HCT116 (cell line): ENCODE results near the gene INTS4. TPM values are rescaled to one million over a fixed set of nuclear protein-coding genes. Genes with fewer than 3 reads are reported as not detected.
"Not testable (repeated sequence)": the region's sequence is repeated elsewhere in the genome, so short reads cannot be mapped to it uniquely, and the experiment has no call there.

Source experiments
- ATAC-seq: fragments of 200-7000 bp; cut with Tn5 transposase; 2 replicates; pipeline ENCODE4 v1.9.1; 2020; ENCODE audit warnings: mild to moderate bottlenecking, moderate library complexity
- BruUV-seq: library from RNA; stranded (reverse); fragments of 400-500 nt; replicated peaks from 2 replicates; lab custom pipeline; 2021; lab: Mats Ljungman, UMichigan
- CTCF ChIA-PET: fragments of 300-600 bp; sonication (Branson Sonifier 250); formaldehyde crosslinking; loops from one replicate; lab custom pipeline; 2021; ENCODE audit warnings: antibody characterized with exemption; lab: Charles Lee
- POLR2A ChIA-PET: fragments of 300-600, 350-600 bp; sonication (Branson Sonifier 250); formaldehyde crosslinking; loops from one replicate; lab custom pipeline; 2021; ENCODE audit warnings: antibody characterized with exemption; lab: Charles Lee
- RAD21 ChIA-PET, 2 experiments: fragments of 300-600 bp; sonication (Branson Sonifier 250); formaldehyde crosslinking; loops; one replicate each; lab custom pipeline; 2023; ENCODE audit warnings: low total read pairs in 2 of 2; ENCODE audit not compliant: uncharacterized antibody in 2 of 2, unreplicated experiment in 2 of 2, low non-redundant PET in 1 of 2; lab: Charles Lee
- DNase-seq: peaks from one replicate; pipeline ENCODE4 v3.0.0-alpha.2; 2010; ENCODE audit warnings: low read depth, low spot score
- H2AFZ ChIP-seq: fragments of 200-600 bp; shearing (Covaris generic), sonication (generic); 2 replicates; pipeline ENCODE4 v1.6.1; 2017; ENCODE audit warnings: low read depth, mixed run types, mixed read lengths, antibody characterized with exemption, low read length; ENCODE audit not compliant: poor library complexity, severe bottlenecking
- H3K27ac ChIP-seq: 2 replicates; pipeline ENCODE4 v1.5.1; 2012; ENCODE audit warnings: low read depth, low read length
- H3K27me3 ChIP-seq: fragments of 200-600 bp; sonication (generic); 2 replicates; pipeline ENCODE4 v1.6.1; 2016; ENCODE audit warnings: mixed run types, low read length, mixed read lengths; ENCODE audit not compliant: insufficient read depth
- H3K36me3 ChIP-seq, 2 experiments: fragments of 200-500 bp in 1 of 2; fragments of 200-600 bp in 1 of 2; sonication (Bioruptor generic) in 1 of 2; sonication (generic) in 1 of 2; 2 replicates each; pipeline versions ENCODE4 v1.5.1 to v1.6.1; 2014 to 2016; ENCODE audit warnings: low read length in 2 of 2, inconsistent platforms in 1 of 2, mixed read lengths in 1 of 2, mixed run types in 1 of 2; ENCODE audit not compliant: insufficient read depth in 2 of 2, control insufficient read depth in 1 of 2
- H3K4me1 ChIP-seq, 2 experiments: fragments of 200-600 bp in 1 of 2; sonication (generic) in 1 of 2; 2 replicates each; pipeline versions ENCODE4 v1.5.1 to v1.6.1; 2012 to 2017; ENCODE audit warnings: low read length in 2 of 2, inconsistent platforms in 1 of 2, mild to moderate bottlenecking in 1 of 2, mixed read lengths in 1 of 2, mixed run types in 1 of 2, moderate library complexity in 1 of 2; ENCODE audit not compliant: insufficient read depth in 2 of 2, control insufficient read depth in 1 of 2
- H3K4me2 ChIP-seq: fragments of 200-600 bp; sonication (generic); 2 replicates; pipeline ENCODE4 v1.6.1; 2017; ENCODE audit warnings: mixed run types, low read length, mixed read lengths
- H3K4me3 ChIP-seq, 2 experiments: fragments of 200-600 bp in 1 of 2; sonication (generic) in 1 of 2; replicated peaks in 1 of 2; 2 replicates each; pipeline ENCODE4 v1.5.1; 2011 to 2016; ENCODE audit warnings: low read length in 2 of 2, control low read depth in 1 of 2, low read depth in 1 of 2, mild to moderate bottlenecking in 1 of 2, mixed read lengths in 1 of 2, mixed run types in 1 of 2
- H3K79me2 ChIP-seq: fragments of 200-600 bp; sonication (generic); 2 replicates; pipeline ENCODE4 v1.6.1; 2017; ENCODE audit warnings: mild to moderate bottlenecking, mixed run types, low read length, moderate library complexity, mixed read lengths; ENCODE audit not compliant: insufficient read depth
- H3K9ac ChIP-seq: fragments of 200-600 bp; sonication (generic); 2 replicates; pipeline ENCODE4 v1.6.1; 2016; ENCODE audit warnings: low read length, mixed read lengths
- H3K9me2 ChIP-seq: fragments of 200-600 bp; sonication (generic), shearing (Covaris generic); 2 replicates; pipeline ENCODE4 v1.6.1; 2017; ENCODE audit warnings: mixed run types, mild to moderate bottlenecking, moderate library complexity; ENCODE audit not compliant: insufficient read depth
- H3K9me3 ChIP-seq, 2 experiments: fragments of 200-500 bp in 1 of 2; fragments of 200-600 bp in 1 of 2; sonication (Bioruptor generic) in 1 of 2; sonication (generic) in 1 of 2; 2 replicates each; pipeline ENCODE4 v1.6.1; 2014 to 2017; ENCODE audit warnings: low read length in 2 of 2, mixed read lengths in 2 of 2, inconsistent platforms in 1 of 2, low read depth in 1 of 2, mild to moderate bottlenecking in 1 of 2, mixed run types in 1 of 2, moderate library complexity in 1 of 2; ENCODE audit not compliant: control insufficient read depth in 1 of 2, insufficient read depth in 1 of 2
- H4K20me1 ChIP-seq: fragments of 200-600 bp; sonication (generic), shearing (Covaris generic); 2 replicates; pipeline ENCODE4 v1.6.1; 2017; ENCODE audit warnings: mixed run types, mild to moderate bottlenecking, moderate library complexity; ENCODE audit not compliant: insufficient read depth
- intact Hi-C: fragments of 100-400 bp; cut with micrococcal nuclease; formaldehyde crosslinking; loops from 2 replicates; pipeline ENCODE4 v1.10.0; 2022
- total RNA-seq: library from RNA; stranded (reverse); gene quantifications from one replicate; pipeline ENCODE4 v1.2.1, GENCODE V29; 2021; ENCODE audit not compliant: unreplicated experiment

INTS4 gene
- total RNA-seq, 1 experiment from 2014 or later = 41.0 TPM

DNA sequence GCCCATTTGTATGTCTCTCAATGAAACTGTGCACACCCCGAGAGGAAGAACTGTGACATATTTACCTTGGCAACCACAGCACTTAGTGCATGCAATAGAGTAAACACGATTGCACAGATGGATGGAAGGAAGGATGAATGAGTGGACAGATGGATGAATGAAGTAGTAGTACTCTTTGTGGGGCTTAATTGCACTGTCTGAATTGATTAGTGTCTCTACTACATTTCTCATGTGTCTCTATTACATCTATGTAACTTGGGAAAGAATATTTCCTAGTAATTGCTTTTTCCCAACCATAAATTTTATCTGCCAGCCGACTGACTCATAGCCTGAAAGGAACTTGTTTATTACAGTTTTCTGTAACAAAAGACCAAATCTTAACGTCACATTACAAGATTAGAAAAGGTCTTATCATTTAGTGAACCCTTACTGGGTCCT, 103.8 kb downstream of the INTS4 start:
- H3K9me3 ChIP-seq, H3K4me2 ChIP-seq, BruUV-seq, POLR2A ChIA-PET, intact Hi-C loops, H3K27me3 ChIP-seq, DNase-seq, H4K20me1 ChIP-seq, H3K4me1 ChIP-seq, ATAC-seq, CTCF ChIA-PET, H2AFZ ChIP-seq, H3K27ac ChIP-seq, H3K9ac ChIP-seq, H3K36me3 ChIP-seq, H3K4me3 ChIP-seq, H3K9me2 ChIP-seq, RAD21 ChIA-PET, H3K79me2 ChIP-seq: not testable (repeated sequence)

DNA sequence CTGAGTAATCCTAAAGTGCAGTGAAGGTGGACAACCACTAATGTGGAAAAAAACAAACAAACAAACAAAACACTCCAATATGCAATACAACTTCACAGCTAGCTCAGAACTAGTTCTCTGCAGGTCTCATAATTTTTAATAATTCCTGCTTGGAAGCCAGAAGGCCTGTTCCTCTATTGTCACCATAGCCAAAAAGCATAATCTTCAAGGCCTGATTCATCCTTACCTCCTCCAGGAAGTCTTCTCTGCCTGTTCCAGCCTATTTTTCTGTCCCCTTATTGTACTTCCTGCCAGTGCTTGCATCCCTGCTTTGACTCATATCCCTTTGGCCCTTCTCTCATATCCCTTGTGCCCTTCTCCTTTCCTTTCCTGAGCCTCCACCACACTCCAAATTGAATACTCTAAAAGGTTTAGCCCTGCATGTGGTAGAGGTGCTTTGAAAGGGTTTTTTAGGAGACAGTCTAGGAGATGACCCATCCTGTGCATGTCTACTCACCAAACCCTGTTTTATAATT, 104.3 kb downstream of the INTS4 start:
- H2AFZ ChIP-seq, H3K9me3 ChIP-seq, H3K36me3 ChIP-seq, H3K9ac ChIP-seq, H3K9me2 ChIP-seq, H3K27me3 ChIP-seq, POLR2A ChIA-PET, DNase-seq, RAD21 ChIA-PET, H4K20me1 ChIP-seq, intact Hi-C loops, H3K27ac ChIP-seq, H3K4me2 ChIP-seq, H3K79me2 ChIP-seq, CTCF ChIA-PET, H3K4me1 ChIP-seq, ATAC-seq, H3K4me3 ChIP-seq: not testable (repeated sequence)
- BruUV-seq = TSS peak; percentile 27

DNA sequence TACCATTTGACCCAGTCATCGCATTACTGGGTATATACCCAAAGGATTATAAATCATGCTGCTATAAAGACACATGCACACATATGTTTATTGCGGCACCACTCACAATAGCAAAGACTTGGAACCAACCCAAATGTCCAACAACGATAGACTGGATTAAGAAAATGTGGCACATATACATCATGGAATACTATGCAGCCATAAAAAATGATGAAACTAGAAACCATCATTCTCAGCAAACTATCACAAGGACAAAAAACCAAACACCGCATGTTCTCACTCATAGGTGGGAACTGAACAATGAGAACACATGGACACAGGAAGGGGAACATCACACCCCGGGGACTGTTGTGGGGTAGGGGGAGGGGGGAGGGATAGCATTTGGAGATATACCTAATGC, 105.4 kb downstream of the INTS4 start:
- H3K27ac ChIP-seq, H2AFZ ChIP-seq, H4K20me1 ChIP-seq, H3K4me3 ChIP-seq, DNase-seq, H3K4me1 ChIP-seq, H3K9me3 ChIP-seq, H3K9ac ChIP-seq, H3K27me3 ChIP-seq, CTCF ChIA-PET, H3K79me2 ChIP-seq, H3K4me2 ChIP-seq, BruUV-seq, H3K9me2 ChIP-seq, ATAC-seq, H3K36me3 ChIP-seq, intact Hi-C loops, RAD21 ChIA-PET, POLR2A ChIA-PET: not testable (repeated sequence)
